ENCODE data around the gene PLCG2.

GRCh38 chr16:81767987-81768592 is 11.0 kb upstream of the PLCG2 start:
- no peak for TF ChIP-seq CTCF (IDR thresholded peaks at IDR 0.05; ENCODE audit: poor library complexity, severe bottlenecking)
- TF ChIP-seq POLR2AphosphoS5 (IDR thresholded peaks at IDR 0.05), result no peak
- no peak for TF ChIP-seq REST (IDR thresholded peaks at IDR 0.05; ENCODE audit: borderline replicate concordance)
- no peak for TF ChIP-seq EZH2 (IDR thresholded peaks at IDR 0.05; ENCODE audit: borderline replicate concordance, insufficient read depth, low read length, poor library complexity, severe bottlenecking)
- TF ChIP-seq TAF1 (IDR thresholded peaks at IDR 0.05; ENCODE audit: low read depth), result no peak
- TF ChIP-seq MXI1 (conservative IDR thresholded peaks at IDR 0.05; ENCODE audit: poor library complexity, severe bottlenecking), result no peak
